ENCODE measurements around the gene RRAGD.

Gene RRAGD

DNA sequence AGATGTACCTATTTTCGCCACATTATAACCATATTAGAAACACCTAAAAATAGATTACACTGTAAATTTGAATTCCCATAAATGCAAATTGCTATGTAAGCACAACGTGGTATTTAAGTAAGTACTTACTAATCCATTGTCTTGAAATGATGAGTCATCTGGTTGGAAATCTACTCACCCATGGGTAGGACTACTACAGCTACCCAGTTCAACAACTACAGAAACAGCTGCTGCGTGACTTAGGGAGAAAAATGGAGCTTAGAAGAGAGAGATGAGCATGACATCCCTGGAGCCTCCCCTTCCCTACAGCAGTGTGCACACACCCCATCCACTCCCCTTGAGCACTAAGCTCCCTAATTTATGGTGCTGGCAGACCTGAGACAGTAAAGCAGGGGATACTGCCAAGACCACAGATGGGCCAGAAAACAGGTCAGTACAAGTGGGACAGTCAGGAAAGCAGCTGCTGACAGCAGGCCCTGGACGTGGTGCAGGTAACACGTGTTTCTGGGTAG, 26.9 kb downstream of the RRAGD start:
- no peak overlapping the region for H3K4me3 ChIP-seq (ENCODE audit: low read length)
- WGBS (ENCODE audit: extremely low coverage, insufficient coverage, low lambda C conversion rate): 100% methylated on average over 1 of the region's 5 CpGs
- no peaks in the 10 kb centered on the region for H3K27me3 ChIP-seq (ENCODE audit: insufficient read depth, low read length, poor library complexity)
- no peak overlapping the region for H2BK5ac ChIP-seq (ENCODE audit: low read length)
- H2BK120ac ChIP-seq (ENCODE audit: low read depth, low read length): no peak overlapping the region
- no peak overlapping the region for H2BK15ac ChIP-seq (replicated peaks; ENCODE audit: low read depth)
- H3K79me1 ChIP-seq (ENCODE audit: low read length): no peaks in the 10 kb centered on the region
- H3K4me2 ChIP-seq (ENCODE audit: low read length): no peak overlapping the region
- H4K8ac ChIP-seq (ENCODE audit: low read depth, low read length): no peak overlapping the region
- H3K4me1 ChIP-seq (ENCODE audit: control insufficient read depth, low read depth, low read length): peaks cover 3% of the 10 kb centered on the region
- no peak overlapping the region for H3K4ac ChIP-seq (ENCODE audit: low read depth, low read length)
- no peak overlapping the region for H2AK5ac ChIP-seq (ENCODE audit: low read length)
- no peak overlapping the region for H3K23ac ChIP-seq (ENCODE audit: low read length)
- H3K27ac ChIP-seq (ENCODE audit: low read depth, low read length): no peak overlapping the region
- no peaks in the 10 kb centered on the region for H3K79me2 ChIP-seq (ENCODE audit: control insufficient read depth, insufficient read depth, low read length)
- peak overlapping the region; percentile 54 for H3K56ac ChIP-seq (ENCODE audit: low read length)
- peak; percentile 47 for DNase-seq
- H3K9ac ChIP-seq (ENCODE audit: low read length): peak overlapping the region; percentile 13
- H4K5ac ChIP-seq (ENCODE audit: low read length): no peak overlapping the region
- H3K36me3 ChIP-seq (ENCODE audit: control insufficient read depth, insufficient read depth, low read length): no peaks in the 10 kb centered on the region
- no peak overlapping the region for H3K18ac ChIP-seq (ENCODE audit: low read length)

DNA sequence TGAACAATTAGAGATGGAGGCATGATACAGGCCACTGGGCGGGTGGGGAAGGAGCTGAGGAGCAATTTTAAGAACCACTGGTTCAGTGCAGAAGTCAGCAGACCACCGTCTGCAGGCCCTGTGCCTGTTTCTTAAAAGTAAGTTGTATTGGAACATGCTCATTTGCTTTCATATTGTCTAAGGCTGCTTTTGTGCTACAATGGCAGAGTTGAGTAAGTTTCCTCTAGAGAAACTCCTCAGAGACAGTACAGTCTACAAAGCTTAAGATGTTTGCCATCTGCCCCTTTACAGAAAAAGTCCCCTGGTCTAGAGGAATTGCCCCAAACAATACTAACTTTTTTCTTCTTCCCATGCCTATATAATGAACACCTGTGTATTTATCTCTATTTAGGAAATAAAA, 31.0 kb downstream of the RRAGD start:
- Histone ChIP-seq H3K4me2 (ENCODE audit: low read length) (no peak overlapping the region), H3K18ac (ENCODE audit: low read length) (no peak overlapping the region), H3K4me3 (ENCODE audit: low read length) (no peak overlapping the region), H3K79me1 (ENCODE audit: low read length) (no peaks in the 10 kb centered on the region), H3K27me3 (ENCODE audit: insufficient read depth, low read length, poor library complexity) (no peaks in the 10 kb centered on the region), H4K5ac (ENCODE audit: low read length) (no peak overlapping the region), H3K9ac (ENCODE audit: low read length) (no peak overlapping the region), H3K4me1 (ENCODE audit: control insufficient read depth, low read depth, low read length) (peaks cover 3% of the 10 kb centered on the region), H2BK15ac (replicated peaks; ENCODE audit: low read depth) (no peak overlapping the region), H3K36me3 (ENCODE audit: control insufficient read depth, insufficient read depth, low read length) (no peaks in the 10 kb centered on the region), H3K4ac (ENCODE audit: low read depth, low read length) (no peak overlapping the region), H3K56ac (ENCODE audit: low read length) (no peak overlapping the region), H3K27ac (ENCODE audit: low read depth, low read length) (no peak overlapping the region), H3K23ac (ENCODE audit: low read length) (no peak overlapping the region), H3K79me2 (ENCODE audit: control insufficient read depth, insufficient read depth, low read length) (no peaks in the 10 kb centered on the region), H2BK120ac (ENCODE audit: low read depth, low read length) (no peak overlapping the region), H2BK5ac (ENCODE audit: low read length) (no peak overlapping the region), H4K8ac (ENCODE audit: low read depth, low read length) (no peak overlapping the region), H2AK5ac (ENCODE audit: low read length) (no peak overlapping the region)
- no CpG with 5 or more reads among the region's 2 CpGs for WGBS (ENCODE audit: extremely low coverage, insufficient coverage, low lambda C conversion rate)
- no peak for DNase-seq

DNA sequence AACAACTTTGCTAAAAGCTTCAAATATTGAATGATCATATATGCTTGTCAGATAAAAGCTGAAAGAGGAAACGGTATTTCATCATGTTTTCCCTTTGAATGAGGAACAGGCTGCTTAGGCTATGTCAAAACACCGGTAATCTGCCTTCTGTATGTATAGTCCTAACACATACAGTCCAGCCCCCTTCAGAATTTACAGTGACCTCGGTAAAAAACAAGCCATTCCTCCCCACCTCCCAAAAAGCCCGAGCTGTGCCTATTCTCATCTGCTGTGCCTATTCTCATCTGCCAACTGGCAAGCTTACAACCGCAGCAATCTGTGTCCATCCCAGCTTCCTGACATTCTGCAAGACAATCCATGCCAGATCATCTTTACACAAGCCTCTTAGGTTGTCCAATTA, 32.8 kb downstream of the RRAGD start:
- H2AK5ac ChIP-seq (ENCODE audit: low read length): no peak overlapping the region
- no peaks in the 10 kb centered on the region for H3K4me1 ChIP-seq (ENCODE audit: control insufficient read depth, low read depth, low read length)
- WGBS (ENCODE audit: extremely low coverage, insufficient coverage, low lambda C conversion rate): no CpG with 5 or more reads among the region's 5 CpGs
- no peak overlapping the region for H3K9ac ChIP-seq (ENCODE audit: low read length)
- no peak overlapping the region for H3K23ac ChIP-seq (ENCODE audit: low read length)
- H3K79me1 ChIP-seq (ENCODE audit: low read length): no peaks in the 10 kb centered on the region
- no peak overlapping the region for H4K8ac ChIP-seq (ENCODE audit: low read depth, low read length)
- no peaks in the 10 kb centered on the region for H3K27me3 ChIP-seq (ENCODE audit: insufficient read depth, low read length, poor library complexity)
- H2BK120ac ChIP-seq (ENCODE audit: low read depth, low read length): no peak overlapping the region
- H3K4me3 ChIP-seq (ENCODE audit: low read length): no peak overlapping the region
- H3K18ac ChIP-seq (ENCODE audit: low read length): no peak overlapping the region
- no peaks in the 10 kb centered on the region for H3K36me3 ChIP-seq (ENCODE audit: control insufficient read depth, insufficient read depth, low read length)
- no peak overlapping the region for H3K4me2 ChIP-seq (ENCODE audit: low read length)
- H4K5ac ChIP-seq (ENCODE audit: low read length): no peak overlapping the region
- no peak overlapping the region for H3K4ac ChIP-seq (ENCODE audit: low read depth, low read length)
- H2BK5ac ChIP-seq (ENCODE audit: low read length): no peak overlapping the region
- no peak overlapping the region for H3K27ac ChIP-seq (ENCODE audit: low read depth, low read length)
- H2BK15ac ChIP-seq (replicated peaks; ENCODE audit: low read depth): no peak overlapping the region
- no peak for DNase-seq
- no peak overlapping the region for H3K56ac ChIP-seq (ENCODE audit: low read length)
- no peaks in the 10 kb centered on the region for H3K79me2 ChIP-seq (ENCODE audit: control insufficient read depth, insufficient read depth, low read length)

DNA sequence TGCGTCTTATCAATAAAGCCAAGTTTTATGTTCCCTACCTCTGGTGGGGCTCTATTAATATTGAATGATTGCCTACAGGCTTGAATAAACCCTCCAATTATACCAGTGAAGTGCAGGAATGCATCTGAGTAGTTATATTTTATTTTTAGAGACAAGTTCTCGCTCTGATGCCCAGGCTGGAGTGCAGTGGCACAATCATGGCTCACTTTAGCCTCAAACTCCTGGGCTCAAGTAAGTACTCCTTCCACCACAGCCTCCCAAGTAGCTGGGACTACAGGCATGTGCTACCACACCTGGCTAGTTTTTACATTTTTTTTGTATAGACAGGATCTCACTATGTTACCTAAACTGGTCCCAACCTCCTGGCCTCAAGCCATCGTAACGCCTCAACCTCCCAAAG, 33.4 kb downstream of the RRAGD start:
- H4K8ac ChIP-seq (ENCODE audit: low read depth, low read length): no peak overlapping the region
- H3K27ac ChIP-seq (ENCODE audit: low read depth, low read length): no peak overlapping the region
- H3K27me3 ChIP-seq (ENCODE audit: insufficient read depth, low read length, poor library complexity): no peaks in the 10 kb centered on the region
- no peaks in the 10 kb centered on the region for H3K4me1 ChIP-seq (ENCODE audit: control insufficient read depth, low read depth, low read length)
- WGBS (ENCODE audit: extremely low coverage, insufficient coverage, low lambda C conversion rate): no CpG with 5 or more reads among the region's 4 CpGs
- H2BK120ac ChIP-seq (ENCODE audit: low read depth, low read length): no peak overlapping the region
- no peak overlapping the region for H3K4ac ChIP-seq (ENCODE audit: low read depth, low read length)
- no peaks in the 10 kb centered on the region for H3K36me3 ChIP-seq (ENCODE audit: control insufficient read depth, insufficient read depth, low read length)
- H3K23ac ChIP-seq (ENCODE audit: low read length): no peak overlapping the region
- no peak overlapping the region for H2AK5ac ChIP-seq (ENCODE audit: low read length)
- H3K79me1 ChIP-seq (ENCODE audit: low read length): no peaks in the 10 kb centered on the region
- no peak overlapping the region for H3K4me2 ChIP-seq (ENCODE audit: low read length)
- no peak overlapping the region for H3K9ac ChIP-seq (ENCODE audit: low read length)
- no peak for DNase-seq
- no peak overlapping the region for H3K18ac ChIP-seq (ENCODE audit: low read length)
- no peak overlapping the region for H2BK5ac ChIP-seq (ENCODE audit: low read length)
- no peak overlapping the region for H4K5ac ChIP-seq (ENCODE audit: low read length)
- H3K56ac ChIP-seq (ENCODE audit: low read length): no peak overlapping the region
- no peak overlapping the region for H3K4me3 ChIP-seq (ENCODE audit: low read length)
- no peaks in the 10 kb centered on the region for H3K79me2 ChIP-seq (ENCODE audit: control insufficient read depth, insufficient read depth, low read length)
- no peak overlapping the region for H2BK15ac ChIP-seq (replicated peaks; ENCODE audit: low read depth)

DNA sequence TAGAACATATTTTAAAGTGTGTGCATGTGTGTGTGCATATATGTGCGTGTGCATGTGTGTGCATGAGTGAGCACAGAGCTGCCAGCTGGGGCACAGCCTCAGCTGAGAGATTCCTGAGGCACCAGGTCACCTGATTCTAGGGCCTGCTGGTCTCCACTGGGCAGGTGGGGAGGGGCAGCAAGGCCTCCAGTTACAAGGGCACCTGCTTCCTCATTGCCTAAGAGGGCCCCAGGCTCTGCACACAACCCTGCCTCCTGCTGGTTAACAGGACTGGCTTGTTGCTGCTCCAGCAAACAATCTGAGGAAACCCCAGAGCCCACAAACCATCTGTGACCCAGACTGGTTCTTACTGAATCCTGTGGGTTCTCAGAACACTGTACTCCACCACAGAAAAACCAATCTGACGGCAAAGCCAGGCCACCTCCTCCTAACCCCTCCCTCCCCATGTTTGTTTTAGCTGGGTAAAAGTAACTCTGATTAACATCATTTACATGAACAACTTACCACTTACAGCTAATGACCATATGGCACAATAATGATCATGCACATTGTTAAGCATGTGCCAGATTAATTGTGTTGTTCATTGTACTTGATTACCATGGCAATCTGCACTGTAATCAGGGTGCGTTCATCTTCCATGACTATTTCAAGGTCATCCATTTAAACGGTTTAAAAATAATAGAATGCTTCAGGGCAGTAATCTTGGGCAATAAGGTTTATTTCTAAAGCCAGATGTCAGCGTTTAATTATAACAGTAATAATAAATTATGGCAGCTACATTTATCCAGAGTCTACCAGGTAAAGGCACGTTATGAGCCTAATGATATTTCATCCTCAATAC, 36.4 kb downstream of the RRAGD start:
- Histone ChIP-seq H2BK5ac (ENCODE audit: low read length) (no peak overlapping the region), H3K27ac (ENCODE audit: low read depth, low read length) (no peak overlapping the region), H3K4me3 (ENCODE audit: low read length) (no peak overlapping the region), H3K56ac (ENCODE audit: low read length) (peak overlapping the region; percentile 37), H3K79me1 (ENCODE audit: low read length) (no peaks in the 10 kb centered on the region), H3K23ac (ENCODE audit: low read length) (no peak overlapping the region), H3K4me2 (ENCODE audit: low read length) (no peak overlapping the region), H2BK120ac (ENCODE audit: low read depth, low read length) (no peak overlapping the region), H3K9ac (ENCODE audit: low read length) (no peak overlapping the region), H4K8ac (ENCODE audit: low read depth, low read length) (no peak overlapping the region), H2BK15ac (replicated peaks; ENCODE audit: low read depth) (no peak overlapping the region), H3K4me1 (ENCODE audit: control insufficient read depth, low read depth, low read length) (no peaks in the 10 kb centered on the region), H4K5ac (ENCODE audit: low read length) (no peak overlapping the region), H2AK5ac (ENCODE audit: low read length) (no peak overlapping the region), H3K18ac (ENCODE audit: low read length) (no peak overlapping the region), H3K79me2 (ENCODE audit: control insufficient read depth, insufficient read depth, low read length) (no peaks in the 10 kb centered on the region), H3K36me3 (ENCODE audit: control insufficient read depth, insufficient read depth, low read length) (no peaks in the 10 kb centered on the region), H3K4ac (ENCODE audit: low read depth, low read length) (no peak overlapping the region), H3K27me3 (ENCODE audit: insufficient read depth, low read length, poor library complexity) (no peaks in the 10 kb centered on the region)
- DNase-seq: peak; percentile 97
- WGBS (ENCODE audit: extremely low coverage, insufficient coverage, low lambda C conversion rate): no CpG with 5 or more reads among the region's 6 CpGs

DNA sequence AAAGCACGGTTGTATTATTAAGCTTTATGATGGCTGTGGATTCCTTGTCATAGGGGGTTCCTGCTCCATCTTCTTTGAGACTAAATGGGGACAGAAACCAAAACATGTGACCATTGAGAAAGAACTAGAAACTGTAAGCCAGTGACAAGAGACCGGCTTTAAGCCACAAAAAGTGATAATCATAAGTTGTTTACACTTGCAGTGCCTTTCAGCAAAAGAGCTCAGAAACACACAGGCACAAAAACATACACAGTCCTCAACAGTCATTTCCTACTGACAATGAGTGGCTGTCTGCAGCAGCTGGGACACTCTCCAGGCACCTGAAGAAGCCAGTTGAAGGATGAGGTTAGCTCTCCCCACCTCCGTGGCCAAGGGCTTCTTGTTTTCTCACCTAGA, 39.6 kb downstream of the RRAGD start:
- Histone ChIP-seq H3K4me3 (ENCODE audit: low read length) (no peak overlapping the region), H3K27ac (ENCODE audit: low read depth, low read length) (no peak overlapping the region), H2BK120ac (ENCODE audit: low read depth, low read length) (no peak overlapping the region), H3K18ac (ENCODE audit: low read length) (no peak overlapping the region), H3K4me1 (ENCODE audit: control insufficient read depth, low read depth, low read length) (no peaks in the 10 kb centered on the region), H2AK5ac (ENCODE audit: low read length) (no peak overlapping the region), H4K8ac (ENCODE audit: low read depth, low read length) (no peak overlapping the region), H3K79me2 (ENCODE audit: control insufficient read depth, insufficient read depth, low read length) (no peaks in the 10 kb centered on the region), H3K36me3 (ENCODE audit: control insufficient read depth, insufficient read depth, low read length) (no peaks in the 10 kb centered on the region), H3K56ac (ENCODE audit: low read length) (no peak overlapping the region), H4K5ac (ENCODE audit: low read length) (no peak overlapping the region), H3K4ac (ENCODE audit: low read depth, low read length) (no peak overlapping the region), H3K79me1 (ENCODE audit: low read length) (no peaks in the 10 kb centered on the region), H3K4me2 (ENCODE audit: low read length) (no peak overlapping the region), H3K9ac (ENCODE audit: low read length) (no peak overlapping the region), H2BK5ac (ENCODE audit: low read length) (no peak overlapping the region), H2BK15ac (replicated peaks; ENCODE audit: low read depth) (no peak overlapping the region), H3K27me3 (ENCODE audit: insufficient read depth, low read length, poor library complexity) (no peaks in the 10 kb centered on the region), H3K23ac (ENCODE audit: low read length) (no peak overlapping the region)
- no peak for DNase-seq
- no CpG with 5 or more reads among the region's 3 CpGs for WGBS (ENCODE audit: extremely low coverage, insufficient coverage, low lambda C conversion rate)
